Nephron (organoid): ENCODE results near the gene CKAP5.

Source experiments
- H3K27ac Mint-ChIP-seq, 3 experiments: 2 replicates each; pipeline ENCODE4 v1.8.0; 2020; ENCODE audit warnings: mixed read lengths in 3 of 3, mild to moderate bottlenecking in 2 of 3, moderate library complexity in 1 of 3
- H3K27me3 Mint-ChIP-seq: 2 replicates; pipeline ENCODE4 v1.8.0; 2021; ENCODE audit warnings: low read depth, mild to moderate bottlenecking, moderate library complexity, mixed read lengths
- H3K36me3 Mint-ChIP-seq: 2 replicates; pipeline ENCODE4 v1.8.0; 2020; ENCODE audit warnings: low read depth, mixed read lengths
- H3K4me1 Mint-ChIP-seq: 2 replicates; pipeline ENCODE4 v1.8.0; 2020; ENCODE audit warnings: mixed read lengths
- H3K4me3 Mint-ChIP-seq, 3 experiments: 2 replicates each; pipeline ENCODE4 v1.8.0; 2020; ENCODE audit warnings: mild to moderate bottlenecking in 3 of 3, mixed read lengths in 3 of 3, moderate library complexity in 2 of 3
- H3K9me3 Mint-ChIP-seq: 2 replicates; pipeline ENCODE4 v1.8.0; 2020; ENCODE audit warnings: mixed read lengths
- CTCF ChIP-seq, 3 experiments: fragments of 200-600 bp; sonication (generic); IDR thresholded peaks; one replicate each; pipeline ENCODE4 v1.5.0; 2021; ENCODE audit warnings: antibody characterized with exemption in 3 of 3; ENCODE audit not compliant: unreplicated experiment in 3 of 3

The CKAP5 gene

GRCh38 chr11:46743693-46744339 lies 102.3 kb downstream of the CKAP5 start:
- TF ChIP-seq CTCF (IDR thresholded peaks at IDR 0.05; ENCODE audit: unreplicated experiment in 3 of 3), result no peak
- no peaks in the 10 kb centered on the region for H3K27me3 Mint-ChIP-seq
- H3K4me1 Mint-ChIP-seq, result no peaks in the 10 kb centered on the region
- H3K36me3 Mint-ChIP-seq, result peaks cover 82% of the 10 kb centered on the region
- no peak overlapping the region for H3K27ac Mint-ChIP-seq
- no peak overlapping the region for H3K4me3 Mint-ChIP-seq
- no peaks in the 10 kb centered on the region for H3K9me3 Mint-ChIP-seq

GRCh38 chr11:46743043-46743442 lies 103.0 kb downstream of the CKAP5 start:
- TF ChIP-seq CTCF (IDR thresholded peaks at IDR 0.05; ENCODE audit: unreplicated experiment in 3 of 3), result no peak
- Mint-ChIP-seq H3K4me1 (no peaks in the 10 kb centered on the region), H3K4me3 (no peak overlapping the region), H3K27ac (no peak overlapping the region), H3K27me3 (no peaks in the 10 kb centered on the region), H3K9me3 (no peaks in the 10 kb centered on the region), H3K36me3 (peaks cover 82% of the 10 kb centered on the region)

- H3K9me3 Mint-ChIP-seq, result no peaks in the 10 kb centered on the region
- TF ChIP-seq CTCF (IDR thresholded peaks at IDR 0.05; ENCODE audit: unreplicated experiment in 3 of 3), result no peak
- H3K36me3 Mint-ChIP-seq, result peaks cover 71% of the 10 kb centered on the region
- no peak overlapping the region for H3K27ac Mint-ChIP-seq
- H3K4me3 Mint-ChIP-seq, result no peak overlapping the region
- H3K27me3 Mint-ChIP-seq, result no peaks in the 10 kb centered on the region
- no peaks in the 10 kb centered on the region for H3K4me1 Mint-ChIP-seq
Observed at GRCh38 chr11:46741600-46742484, 104.2 kb downstream of the CKAP5 start.

GRCh38 chr11:46738887-46739286 lies 107.2 kb downstream of the CKAP5 start:
- H3K27ac Mint-ChIP-seq, result no peak overlapping the region
- H3K27me3 Mint-ChIP-seq, result no peaks in the 10 kb centered on the region
- H3K9me3 Mint-ChIP-seq, result no peaks in the 10 kb centered on the region
- no peaks in the 10 kb centered on the region for H3K4me1 Mint-ChIP-seq
- H3K4me3 Mint-ChIP-seq, result no peak overlapping the region
- TF ChIP-seq CTCF (IDR thresholded peaks at IDR 0.05; ENCODE audit: unreplicated experiment in 3 of 3), result no peak
- H3K36me3 Mint-ChIP-seq, result peaks cover 47% of the 10 kb centered on the region

GRCh38 chr11:46737699-46738098 lies 108.4 kb downstream of the CKAP5 start:
- H3K36me3 Mint-ChIP-seq, result peaks cover 36% of the 10 kb centered on the region
- no peaks in the 10 kb centered on the region for H3K9me3 Mint-ChIP-seq
- no peak overlapping the region for H3K27ac Mint-ChIP-seq
- no peaks in the 10 kb centered on the region for H3K4me1 Mint-ChIP-seq
- H3K4me3 Mint-ChIP-seq, result no peak overlapping the region
- no peaks in the 10 kb centered on the region for H3K27me3 Mint-ChIP-seq
- TF ChIP-seq CTCF (IDR thresholded peaks at IDR 0.05; ENCODE audit: unreplicated experiment in 3 of 3), result no peak
